Activated naive CD8-positive, alpha-beta T cell treated with anti-CD3 and anti-CD28 coated beads, Interleukin-2, amount 10 ng/mL, durations not matched to agents 7 days and 5 days (primary cell): ENCODE results near the gene WIPF2. TPM values are rescaled to one million over a fixed set of nuclear protein-coding genes. Genes with fewer than 3 reads are reported as not detected.
"Not testable (repeated sequence)": the region's sequence is repeated elsewhere in the genome, so short reads cannot be mapped to it uniquely, and the experiment has no call there.

Experiments
- ATAC-seq: fragments of 150-1000 bp; cut with Tn5 transposase; one replicate; pipeline ENCODE4 v1.10.0; 2021; ENCODE audit warnings: low read depth, moderate library complexity
- POLR2A ChIA-PET: fragments of 350-600 bp; sonication (Branson Sonifier 250); formaldehyde crosslinking; loops from one replicate; lab custom pipeline; 2021; ENCODE audit warnings: antibody characterized with exemption; lab: Charles Lee
- DNase-seq: peaks from one replicate; pipeline ENCODE4 v3.0.0; 2021
- H3K27ac Mint-ChIP-seq: one replicate; pipeline ENCODE4 v1.8.0; 2022; ENCODE audit warnings: mild to moderate bottlenecking, mixed read lengths
- H3K27me3 Mint-ChIP-seq: one replicate; pipeline ENCODE4 v1.8.0; 2022; ENCODE audit warnings: mild to moderate bottlenecking, moderate library complexity, mixed read lengths
- H3K36me3 Mint-ChIP-seq: one replicate; pipeline ENCODE4 v1.8.0; 2021; ENCODE audit warnings: mild to moderate bottlenecking, mixed read lengths
- H3K4me1 Mint-ChIP-seq: one replicate; pipeline ENCODE4 v1.8.0; 2021; ENCODE audit warnings: mixed read lengths
- H3K4me3 Mint-ChIP-seq: one replicate; pipeline ENCODE4 v1.8.0; 2022; ENCODE audit warnings: mild to moderate bottlenecking, moderate library complexity, mixed read lengths
- H3K9me3 Mint-ChIP-seq: one replicate; pipeline ENCODE4 v1.8.0; 2021; ENCODE audit warnings: mixed read lengths
- total RNA-seq, 2 experiments: library from RNA; stranded (reverse); gene quantifications; one replicate each; pipeline ENCODE4 v1.2.3, GENCODE V29; 2021

WIPF2 gene
- total RNA-seq, 2 experiments from 2014 or later: 27.7 to 28.5 TPM

GRCh38 chr17:40298726-40299125, 79.6 kb downstream of the WIPF2 start:
- H3K36me3 Mint-ChIP-seq: peaks cover 46% of the 10 kb centered on the region
- H3K9me3 Mint-ChIP-seq: no peaks in the 10 kb centered on the region
- POLR2A ChIA-PET: interaction anchor here (1.3 to 1.8 kb wide), 2 partner anchors 9 to 11 kb away, joined by 5 to 7 read pairs; no protein-coding TSS in a partner anchor
- DNase-seq (no peak), ATAC-seq (no peak)
- no peak overlapping the region for H3K27ac Mint-ChIP-seq
- no peak overlapping the region for H3K4me3 Mint-ChIP-seq
- H3K4me1 Mint-ChIP-seq: peaks cover 20% of the 10 kb centered on the region
- H3K27me3 Mint-ChIP-seq: no peaks in the 10 kb centered on the region

- not testable (repeated sequence) for H3K27me3 Mint-ChIP-seq, H3K9me3 Mint-ChIP-seq, H3K4me3 Mint-ChIP-seq, DNase-seq, ATAC-seq, H3K27ac Mint-ChIP-seq
- POLR2A ChIA-PET: interaction anchor here (1.0 to 2.0 kb wide), 4 partner anchors 8 to 55 kb away, joined by 3 to 7 read pairs (median 4); no protein-coding TSS in a partner anchor
- Mint-ChIP-seq H3K36me3 (peaks cover 45% of the 10 kb centered on the region), H3K4me1 (peaks cover 22% of the 10 kb centered on the region)
These were observed 80.2 kb downstream of the WIPF2 start for GRCh38 chr17:40299159-40299757.

GRCh38 chr17:40301315-40301714, 82.2 kb downstream of the WIPF2 start:
- H3K4me3 Mint-ChIP-seq: no peak overlapping the region
- H3K9me3 Mint-ChIP-seq: no peaks in the 10 kb centered on the region
- DNase-seq (no peak), ATAC-seq (no peak)
- H3K27me3 Mint-ChIP-seq: no peaks in the 10 kb centered on the region
- peaks cover 36% of the 10 kb centered on the region for H3K36me3 Mint-ChIP-seq
- POLR2A ChIA-PET: no interaction called here
- no peak overlapping the region for H3K27ac Mint-ChIP-seq
- peaks cover 22% of the 10 kb centered on the region for H3K4me1 Mint-ChIP-seq

- POLR2A ChIA-PET: interaction anchor here (0.6 to 8.2 kb wide), 8 partner anchors 13 to 230 kb away, joined by 3 to 79 read pairs (median 4); no protein-coding TSS in a partner anchor
- Mint-ChIP-seq H3K4me3 (no peak overlapping the region), H3K27ac (peak overlapping the region; percentile 1), H3K4me1 (peaks cover 22% of the 10 kb centered on the region), H3K9me3 (no peaks in the 10 kb centered on the region), H3K36me3 (peaks cover 27% of the 10 kb centered on the region), H3K27me3 (no peaks in the 10 kb centered on the region)
- ATAC-seq: no peak
- DNase-seq: no peak
These were observed 84.0 kb downstream of the WIPF2 start for GRCh38 chr17:40303009-40303657.

- Mint-ChIP-seq H3K4me3 (no peak overlapping the region), H3K27ac (no peak overlapping the region)
These were observed 84.8 kb downstream of the WIPF2 start for GRCh38 chr17:40303708-40304551.

GRCh38 chr17:40304552-40304863, 85.4 kb downstream of the WIPF2 start:
- peaks cover 25% of the 10 kb centered on the region for H3K4me1 Mint-ChIP-seq
- POLR2A ChIA-PET: interaction anchor here (0.7 to 8.2 kb wide), 4 partner anchors 11 to 48 kb away, joined by 3 to 79 read pairs (median 6); no protein-coding TSS in a partner anchor

More at GRCh38 chr17:40303708-40304551, 84.8 kb downstream of the WIPF2 start:
- no peaks in the 10 kb centered on the region for H3K9me3 Mint-ChIP-seq
- H3K27me3 Mint-ChIP-seq: no peaks in the 10 kb centered on the region
- ATAC-seq (no peak), DNase-seq (no peak)
- H3K36me3 Mint-ChIP-seq: peaks cover 27% of the 10 kb centered on the region
- peaks cover 22% of the 10 kb centered on the region for H3K4me1 Mint-ChIP-seq
- POLR2A ChIA-PET: interaction anchor here (1.1 to 8.2 kb wide), 7 partner anchors 12 to 51 kb away, joined by 3 to 79 read pairs (median 4); no protein-coding TSS in a partner anchor

GRCh38 chr17:40304866-40305265, 85.8 kb downstream of the WIPF2 start:
- not testable (repeated sequence) for H3K9me3 Mint-ChIP-seq, H3K4me3 Mint-ChIP-seq, DNase-seq, ATAC-seq, H3K27ac Mint-ChIP-seq, H3K27me3 Mint-ChIP-seq
- POLR2A ChIA-PET: interaction anchor here (0.7 to 8.2 kb wide), 4 partner anchors 12 to 30 kb away, joined by 3 to 79 read pairs (median 6); no protein-coding TSS in a partner anchor
- Mint-ChIP-seq H3K36me3 (peaks cover 23% of the 10 kb centered on the region), H3K4me1 (peaks cover 27% of the 10 kb centered on the region)

More at GRCh38 chr17:40304552-40304863, 85.4 kb downstream of the WIPF2 start:
- H3K27me3 Mint-ChIP-seq, H3K4me3 Mint-ChIP-seq, DNase-seq, H3K27ac Mint-ChIP-seq, ATAC-seq, H3K9me3 Mint-ChIP-seq: not testable (repeated sequence)
- peaks cover 23% of the 10 kb centered on the region for H3K36me3 Mint-ChIP-seq

GRCh38 chr17:40306395-40306794, 87.3 kb downstream of the WIPF2 start:
- Mint-ChIP-seq H3K27me3 (no peaks in the 10 kb centered on the region), H3K27ac (peak overlapping the region; percentile 44), H3K4me3 (no peak overlapping the region), H3K4me1 (peaks cover 38% of the 10 kb centered on the region), H3K36me3 (peaks cover 21% of the 10 kb centered on the region), H3K9me3 (no peaks in the 10 kb centered on the region)
- POLR2A ChIA-PET: interaction anchor here (0.8 to 8.2 kb wide), 4 partner anchors 14 to 57 kb away, joined by 3 to 79 read pairs (median 4); no protein-coding TSS in a partner anchor
- ATAC-seq (no peak), DNase-seq (no peak)

- Mint-ChIP-seq H3K27ac (no peak overlapping the region), H3K27me3 (no peaks in the 10 kb centered on the region), H3K9me3 (no peaks in the 10 kb centered on the region), H3K4me3 (no peak overlapping the region), H3K4me1 (peaks cover 44% of the 10 kb centered on the region), H3K36me3 (peaks cover 14% of the 10 kb centered on the region)
- POLR2A ChIA-PET: interaction anchor here (0.7 to 8.2 kb wide), 14 partner anchors 9 to 1382 kb away, joined by 3 to 79 read pairs (median 4); partner anchors contain the start of gene CDC6
- no peak for DNase-seq
- peak; percentile 29 for ATAC-seq
These were observed 88.1 kb downstream of the WIPF2 start for GRCh38 chr17:40307001-40307730.

- Mint-ChIP-seq H3K36me3 (peaks cover 10% of the 10 kb centered on the region), H3K4me3 (no peak overlapping the region), H3K27ac (no peak overlapping the region), H3K4me1 (peaks cover 46% of the 10 kb centered on the region), H3K27me3 (no peaks in the 10 kb centered on the region), H3K9me3 (no peaks in the 10 kb centered on the region)
- DNase-seq (no peak), ATAC-seq (no peak)
- POLR2A ChIA-PET: interaction anchor here (0.6 to 8.2 kb wide), 14 partner anchors 10 to 1382 kb away, joined by 3 to 79 read pairs (median 4); partner anchors contain the start of gene CDC6
These were observed 88.7 kb downstream of the WIPF2 start for GRCh38 chr17:40307740-40308239.

GRCh38 chr17:40309031-40309948, 90.2 kb downstream of the WIPF2 start, which contains the start of gene RARA:
TSS of gene RARA (plus strand) at chr17:40309180. CDS start at chr17:40331219, 22,039 bp downstream.
- H3K36me3 Mint-ChIP-seq: no peaks in the 10 kb centered on the region
- H3K27ac Mint-ChIP-seq: no peak within 1 kb of the TSS
- POLR2A ChIA-PET: interaction anchor here (0.7 to 8.2 kb wide), 9 partner anchors 12 to 134 kb away, joined by 3 to 79 read pairs (median 4); no protein-coding TSS in a partner anchor

More at GRCh38 chr17:40309031-40309948, 90.2 kb downstream of the WIPF2 start, which contains the start of gene RARA:
- ATAC-seq (peak; percentile 31), DNase-seq (peak; percentile 42)
- Mint-ChIP-seq H3K27me3 (no peaks in the 10 kb centered on the region), H3K9me3 (no peaks in the 10 kb centered on the region), H3K4me1 (peaks cover 49% of the 10 kb centered on the region), H3K4me3 (no peak within 1 kb of the TSS)
